Transverse colon (tissue), 4 donors: Measurements from ENCODE around the gene FER. TPM values are rescaled to one million over a fixed set of nuclear protein-coding genes. Genes with fewer than 3 reads are reported as not detected.

ENCODE experiments used
- DNase-seq: peaks from one replicate; pipeline ENCODE4 v3.0.0-alpha.2; 2019
- H3K27ac ChIP-seq, 4 donors: fragments of 200-600 bp; sonication (generic); 2 replicates each; pipeline ENCODE4 v1.5.1; 2016 to 2018; ENCODE audit warnings: inconsistent platforms in 4 of 4
- H3K27me3 ChIP-seq: fragments of 200-600 bp; sonication (generic); 2 replicates; pipeline ENCODE4 v1.5.1; 2017; ENCODE audit warnings: inconsistent platforms
- H3K36me3 ChIP-seq, 4 donors: fragments of 200-600 bp; sonication (generic); 2 replicates each; pipeline ENCODE4 v1.5.1; 2017 to 2019; ENCODE audit warnings: inconsistent platforms in 4 of 4
- H3K4me1 ChIP-seq, 4 donors: fragments of 200-600 bp; sonication (generic); 2 replicates each; pipeline ENCODE4 v1.5.1; 2017 to 2020; ENCODE audit warnings: inconsistent platforms in 4 of 4
- H3K4me3 ChIP-seq, 4 donors: fragments of 200-600 bp; sonication (generic); 1 replicate in 1 of 4; 2 replicates in 3 of 4; pipeline versions ENCODE4 v1.5.1 to v1.6.1; 2017 to 2019; ENCODE audit warnings: inconsistent platforms in 4 of 4
- H3K9me3 ChIP-seq, 2 donors: fragments of 200-600 bp; sonication (generic); 2 replicates each; pipeline ENCODE4 v1.5.1; 2017 to 2019; ENCODE audit warnings: inconsistent platforms in 2 of 2
- EP300 ChIP-seq: sonication (generic); formaldehyde crosslinking; IDR thresholded peaks from one replicate; pipeline ENCODE4 v1.6.1; 2017; ENCODE audit warnings: antibody characterized with exemption, low read depth
- POLR2A ChIP-seq: fragments of 450-650 bp; IDR thresholded peaks from one replicate; pipeline ENCODE4 v1.6.1; 2016; ENCODE audit warnings: antibody characterized with exemption, mild to moderate bottlenecking, moderate library complexity
- POLR2AphosphoS5 ChIP-seq, 3 donors: sonication (generic); formaldehyde crosslinking; IDR thresholded peaks; one replicate each; pipeline ENCODE4 v1.6.1; 2016; ENCODE audit warnings: antibody characterized with exemption in 3 of 3
- WGBS, 2 donors: methylation state at CpG; one replicate each; pipeline ENCODE4 v1.1.5; 2018; ENCODE audit warnings: low coverage in 1 of 2; 5-methylcytosine and 5-hydroxymethylcytosine counted together
- in situ Hi-C, 4 donors: fragments of 200-750 bp; cut with MboI; loops; one replicate each; pipeline versions ENCODE4 v1.15.0 to v1.15.1; 2017; ENCODE audit warnings: low sequenced_read_pairs in 3 of 4, low pct_ligation_motif_present in 1 of 4, low pct_unique_long_range_greater_than_20kb in 1 of 4
- intact Hi-C: fragments of 100-400 bp; cut with DNase I; formaldehyde crosslinking; loops from one replicate; pipeline ENCODE4 v1.15.1; 2023; ENCODE audit warnings: low total_unique reads
- total RNA-seq, 4 donors: library from RNA; depleted of rRNA; stranded (reverse); fragments of >200 nt; gene quantifications; one replicate each; pipeline ENCODE4 v1.1.0, GENCODE V29; 2016
- TF ChIP-seq, protein P1 (sequence below), 5 experiments: fragments of 200-600 bp in 3 of 5; fragments of 450-650 bp in 2 of 5; sonication (generic) in 3 of 5; IDR thresholded peaks; 1 replicate in 2 of 5; 2 replicates in 3 of 5; pipeline ENCODE4 v1.5.1; 2016 to 2017; ENCODE audit warnings: antibody characterized with exemption in 5 of 5, inconsistent platforms in 3 of 5, mild to moderate bottlenecking in 2 of 5, moderate library complexity in 1 of 5

FER gene
- total RNA-seq, 4 donors from 2014 or later: 7.5 to 25.5 (median 13.1) TPM

DNA sequence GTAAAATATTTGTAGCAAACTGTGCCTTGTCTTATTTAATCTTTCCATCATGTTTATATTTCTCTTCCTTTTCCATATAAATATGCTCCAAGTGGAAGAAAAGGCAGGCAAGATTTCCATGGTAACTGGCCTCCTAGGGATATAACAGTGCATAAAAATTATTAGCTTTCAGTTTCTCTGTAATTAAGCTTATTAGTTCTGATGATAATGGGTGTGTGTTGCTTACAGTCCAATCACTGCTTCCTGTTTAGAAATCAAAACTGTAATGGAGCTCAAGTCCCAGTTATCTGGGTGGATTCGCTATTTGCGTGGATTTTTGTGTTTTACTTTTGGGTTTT, 449.1 kb downstream of the FER start:
- TF ChIP-seq POLR2AphosphoS5 (IDR thresholded peaks at IDR 0.05) (no peak), EP300 (no peak), POLR2A (no peak)
- TF ChIP-seq, protein P1, sequence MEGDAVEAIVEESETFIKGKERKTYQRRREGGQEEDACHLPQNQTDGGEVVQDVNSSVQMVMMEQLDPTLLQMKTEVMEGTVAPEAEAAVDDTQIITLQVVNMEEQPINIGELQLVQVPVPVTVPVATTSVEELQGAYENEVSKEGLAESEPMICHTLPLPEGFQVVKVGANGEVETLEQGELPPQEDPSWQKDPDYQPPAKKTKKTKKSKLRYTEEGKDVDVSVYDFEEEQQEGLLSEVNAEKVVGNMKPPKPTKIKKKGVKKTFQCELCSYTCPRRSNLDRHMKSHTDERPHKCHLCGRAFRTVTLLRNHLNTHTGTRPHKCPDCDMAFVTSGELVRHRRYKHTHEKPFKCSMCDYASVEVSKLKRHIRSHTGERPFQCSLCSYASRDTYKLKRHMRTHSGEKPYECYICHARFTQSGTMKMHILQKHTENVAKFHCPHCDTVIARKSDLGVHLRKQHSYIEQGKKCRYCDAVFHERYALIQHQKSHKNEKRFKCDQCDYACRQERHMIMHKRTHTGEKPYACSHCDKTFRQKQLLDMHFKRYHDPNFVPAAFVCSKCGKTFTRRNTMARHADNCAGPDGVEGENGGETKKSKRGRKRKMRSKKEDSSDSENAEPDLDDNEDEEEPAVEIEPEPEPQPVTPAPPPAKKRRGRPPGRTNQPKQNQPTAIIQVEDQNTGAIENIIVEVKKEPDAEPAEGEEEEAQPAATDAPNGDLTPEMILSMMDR (IDR thresholded peaks at IDR 0.05): no peak
- no peaks in the 10 kb centered on the region for H3K9me3 ChIP-seq
- in situ Hi-C loops: no loop called here
- H3K27me3 ChIP-seq: no peaks in the 10 kb centered on the region
- 76 to 89% methylated on average over 2 of the region's 2 CpGs for WGBS, 2 donors
- H3K27ac ChIP-seq: no peak overlapping the region
- no peak for DNase-seq
- intact Hi-C loops: no loop called here
- no peak overlapping the region for H3K4me3 ChIP-seq
- no peaks in the 10 kb centered on the region for H3K36me3 ChIP-seq
- peaks cover 0 to 29% (median 13%) of the 10 kb centered on the region in 4 donors for H3K4me1 ChIP-seq

DNA sequence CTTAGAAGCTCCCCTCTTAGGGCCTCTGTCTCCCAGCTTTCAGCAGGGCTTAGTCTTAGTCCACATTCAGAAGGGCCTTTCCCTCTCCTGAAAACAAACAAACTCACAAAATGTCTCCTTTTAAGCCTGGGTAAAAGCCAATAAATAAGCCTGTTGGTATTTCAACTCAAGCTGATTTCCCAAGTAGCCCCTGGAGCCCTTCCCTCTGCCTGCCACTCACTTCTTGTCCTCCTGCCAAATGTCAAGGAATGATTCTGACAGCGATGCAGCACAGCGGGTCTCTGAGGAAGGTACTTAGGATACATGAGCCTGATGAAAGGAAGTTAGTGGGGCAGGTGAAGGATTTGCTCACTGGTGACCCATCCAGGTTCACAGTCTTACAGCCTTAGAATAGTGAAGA, 451.6 kb downstream of the FER start:
- Histone ChIP-seq H3K9me3 (peaks cover 0 to 4% of the 10 kb centered on the region in 2 donors), H3K4me1 (peaks cover 0 to 7% (median 1%) of the 10 kb centered on the region in 4 donors), H3K4me3 (no peak overlapping the region), H3K27me3 (no peaks in the 10 kb centered on the region), H3K36me3 (no peaks in the 10 kb centered on the region), H3K27ac (no peak overlapping the region)
- intact Hi-C loops: no loop called here
- in situ Hi-C loops: no loop called here
- no peak for DNase-seq
- 94% methylated on average over 2 of the region's 2 CpGs; no CpG with 5 or more reads in 1 of the 2 donors for WGBS, 2 donors
- TF ChIP-seq POLR2AphosphoS5 (IDR thresholded peaks at IDR 0.05) (no peak), EP300 (no peak), POLR2A (no peak)
- TF ChIP-seq, protein P1 (IDR thresholded peaks at IDR 0.05): no peak

DNA sequence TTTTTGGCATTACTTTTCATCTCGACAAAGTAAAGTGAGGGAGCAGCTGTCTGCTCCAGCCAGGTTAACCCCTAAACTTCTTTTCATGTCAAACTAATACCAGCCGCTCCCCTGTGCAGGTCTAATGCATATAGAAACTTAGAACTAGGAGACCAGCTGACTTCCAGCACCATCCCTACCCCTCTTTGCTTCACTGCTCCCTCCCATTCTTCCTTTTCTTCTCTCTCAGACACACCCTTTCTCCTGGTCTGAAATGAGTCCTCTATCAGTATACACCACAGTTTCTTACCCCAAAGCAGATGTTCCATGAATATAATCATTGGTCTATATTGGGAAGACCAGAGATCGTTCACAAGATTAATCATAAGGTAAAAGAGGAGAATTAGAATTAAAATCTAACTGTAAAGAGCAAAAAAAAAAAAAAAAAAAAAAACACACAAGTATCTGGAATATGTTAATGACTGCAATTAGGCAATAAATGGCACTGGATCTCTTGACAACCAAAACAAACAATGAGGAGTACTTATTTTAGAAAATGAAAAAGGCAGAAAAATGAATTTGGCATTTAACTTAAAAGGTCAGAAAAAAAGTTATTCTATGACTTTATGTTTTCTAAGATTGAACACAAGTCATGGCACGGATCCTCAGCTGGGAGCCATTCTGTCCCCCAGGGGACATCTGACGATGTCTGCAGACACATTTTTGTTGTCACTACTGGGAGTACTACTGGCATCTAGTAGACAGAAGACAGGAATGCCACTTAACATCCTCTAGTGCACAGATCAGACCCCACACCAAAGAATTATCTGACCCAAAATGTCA, 452.3 kb downstream of the FER start:
- in situ Hi-C loops (no loop called here), intact Hi-C loops (no loop called here)
- Histone ChIP-seq H3K27me3 (no peaks in the 10 kb centered on the region), H3K36me3 (no peaks in the 10 kb centered on the region), H3K27ac (no peak overlapping the region), H3K9me3 (peaks cover 3 to 4% of the 10 kb centered on the region in 2 donors), H3K4me3 (no peak overlapping the region), H3K4me1 (no peaks in the 10 kb centered on the region)
- no peak for TF ChIP-seq POLR2A
- TF ChIP-seq, protein P1 (IDR thresholded peaks at IDR 0.05): no peak
- TF ChIP-seq EP300: no peak
- no peak for TF ChIP-seq POLR2AphosphoS5 (IDR thresholded peaks at IDR 0.05)
- no peak for DNase-seq
- WGBS, 2 donors: 85 to 90% methylated on average over 3 to 5 of the region's 5 CpGs

DNA sequence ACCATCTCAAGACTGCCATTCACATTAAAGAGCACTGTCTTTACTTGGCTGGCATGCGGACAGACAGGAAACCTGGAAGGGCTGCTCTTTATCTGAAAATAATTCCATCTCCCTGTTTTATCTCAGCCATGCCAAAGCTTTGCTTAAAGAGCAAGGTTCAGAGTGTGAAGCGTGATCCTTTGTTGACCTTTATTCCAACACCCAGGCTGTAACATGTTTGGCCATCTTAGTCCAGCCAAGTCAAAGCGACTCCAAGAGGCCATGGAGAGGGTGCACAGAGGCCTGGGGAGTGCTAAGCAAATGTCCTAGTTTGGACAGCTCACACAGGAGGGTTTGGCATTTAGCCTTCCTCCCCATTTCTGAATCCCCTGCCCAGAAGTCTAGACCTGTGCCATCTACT, 467.3 kb downstream of the FER start:
- no peaks in the 10 kb centered on the region for H3K36me3 ChIP-seq
- no peak for DNase-seq
- H3K27me3 ChIP-seq: no peaks in the 10 kb centered on the region
- TF ChIP-seq EP300: no peak
- 90 to 92% methylated on average over 2 to 3 of the region's 3 CpGs for WGBS, 2 donors
- intact Hi-C loops: no loop called here
- H3K27ac ChIP-seq: no peak overlapping the region
- in situ Hi-C loops: no loop called here
- H3K4me1 ChIP-seq: no peaks in the 10 kb centered on the region
- no peaks in the 10 kb centered on the region for H3K9me3 ChIP-seq
- H3K4me3 ChIP-seq: no peak overlapping the region

DNA sequence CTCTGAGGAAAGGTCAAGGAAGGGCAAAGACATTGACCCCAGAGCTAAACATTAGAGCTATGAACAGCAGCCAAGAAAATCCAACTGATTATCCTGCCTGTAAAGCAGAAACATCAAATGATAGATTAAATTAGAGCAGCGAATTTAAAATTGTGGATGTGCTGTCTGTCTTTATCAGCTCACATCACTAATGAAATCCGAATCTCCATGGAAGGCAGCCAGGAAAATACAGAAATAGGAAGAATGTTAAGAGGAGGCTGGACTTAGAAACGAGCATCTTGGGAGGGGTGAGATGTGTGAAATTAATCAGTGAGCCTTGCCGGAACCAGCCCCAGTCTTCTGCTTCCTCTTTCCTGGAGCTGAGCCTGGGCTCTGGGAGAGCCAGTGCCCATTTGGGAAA, 471.1 kb downstream of the FER start:
- H3K27ac ChIP-seq: no peak overlapping the region
- intact Hi-C loops: no loop called here
- DNase-seq: no peak
- 60 to 65% methylated on average over 4 of the region's 4 CpGs for WGBS, 2 donors
- no peaks in the 10 kb centered on the region for H3K36me3 ChIP-seq
- no peak for TF ChIP-seq POLR2A
- TF ChIP-seq EP300: no peak
- TF ChIP-seq POLR2AphosphoS5 (IDR thresholded peaks at IDR 0.05): no peak
- TF ChIP-seq, protein P1 (IDR thresholded peaks at IDR 0.05): no peak
- in situ Hi-C loops: no loop called here
- no peak overlapping the region for H3K4me3 ChIP-seq
- H3K4me1 ChIP-seq: no peaks in the 10 kb centered on the region
- no peaks in the 10 kb centered on the region for H3K27me3 ChIP-seq
- no peaks in the 10 kb centered on the region for H3K9me3 ChIP-seq
